Measurements from ENCODE around the gene ENTPD8.

The ENTPD8 gene

DNA sequence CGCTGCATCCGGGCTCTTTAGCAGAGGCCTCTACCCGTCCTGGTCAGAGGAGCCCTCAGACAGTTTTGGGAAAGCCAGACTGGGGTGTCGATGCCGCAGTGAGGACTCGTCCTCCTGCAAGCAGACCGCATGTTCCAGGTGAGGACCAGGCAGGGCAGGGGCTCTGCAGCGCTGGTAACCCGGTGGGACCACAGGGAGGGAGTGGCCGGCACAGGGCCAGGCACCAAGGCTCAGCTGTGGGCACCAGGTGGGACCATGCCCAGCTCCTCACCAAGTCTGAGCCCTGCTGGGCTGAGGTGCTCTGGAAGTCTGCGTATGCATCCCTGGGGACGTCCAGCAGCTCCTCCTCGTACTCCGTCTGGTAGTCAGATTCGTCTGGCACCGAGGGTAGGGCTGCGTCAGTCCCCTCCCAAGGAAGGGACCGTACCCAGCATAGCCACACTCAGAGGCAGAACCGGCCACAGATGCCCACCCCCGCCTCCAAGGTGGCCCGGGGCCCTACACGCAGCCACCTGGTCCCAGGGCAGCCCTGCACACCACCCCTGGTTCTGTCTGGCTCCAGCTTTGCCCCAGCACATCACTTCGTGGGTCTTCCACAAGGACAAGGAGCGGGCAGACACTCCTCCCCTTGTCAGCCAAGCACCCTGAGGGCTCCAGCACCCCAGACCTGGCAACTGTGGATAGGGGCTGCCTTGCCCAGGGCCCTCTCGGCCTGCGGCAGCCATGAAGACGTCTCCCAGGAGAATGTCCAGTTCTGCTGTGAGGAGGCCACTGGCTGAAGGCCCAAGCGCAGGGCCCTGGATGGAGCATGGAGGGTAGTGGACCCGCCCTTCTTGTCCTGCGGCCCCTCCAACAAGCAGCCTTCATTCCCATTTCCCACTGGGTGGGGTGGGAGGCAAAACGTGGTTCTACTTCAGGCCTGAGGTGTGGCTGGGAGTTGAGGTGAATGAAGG is 19.5 kb upstream of the ENTPD8 start:
- H3K4me3 ChIP-seq (ENCODE audit: low read length) = no peak overlapping the region
- H3K9ac ChIP-seq (ENCODE audit: low read length) = no peak overlapping the region
- H3K27me3 ChIP-seq (ENCODE audit: control insufficient read depth, insufficient read depth, low read length) = no peaks in the 10 kb centered on the region
- no peaks in the 10 kb centered on the region for H3K4me1 ChIP-seq (ENCODE audit: control insufficient read depth, low read depth, low read length)
- peaks cover 1% of the 10 kb centered on the region for H3K36me3 ChIP-seq (ENCODE audit: control insufficient read depth, low read depth, low read length)
- no peaks in the 10 kb centered on the region for H3K9me3 ChIP-seq (ENCODE audit: control insufficient read depth, low read depth, low read length)
- H3K27ac ChIP-seq (ENCODE audit: low read length) = no peak overlapping the region

DNA sequence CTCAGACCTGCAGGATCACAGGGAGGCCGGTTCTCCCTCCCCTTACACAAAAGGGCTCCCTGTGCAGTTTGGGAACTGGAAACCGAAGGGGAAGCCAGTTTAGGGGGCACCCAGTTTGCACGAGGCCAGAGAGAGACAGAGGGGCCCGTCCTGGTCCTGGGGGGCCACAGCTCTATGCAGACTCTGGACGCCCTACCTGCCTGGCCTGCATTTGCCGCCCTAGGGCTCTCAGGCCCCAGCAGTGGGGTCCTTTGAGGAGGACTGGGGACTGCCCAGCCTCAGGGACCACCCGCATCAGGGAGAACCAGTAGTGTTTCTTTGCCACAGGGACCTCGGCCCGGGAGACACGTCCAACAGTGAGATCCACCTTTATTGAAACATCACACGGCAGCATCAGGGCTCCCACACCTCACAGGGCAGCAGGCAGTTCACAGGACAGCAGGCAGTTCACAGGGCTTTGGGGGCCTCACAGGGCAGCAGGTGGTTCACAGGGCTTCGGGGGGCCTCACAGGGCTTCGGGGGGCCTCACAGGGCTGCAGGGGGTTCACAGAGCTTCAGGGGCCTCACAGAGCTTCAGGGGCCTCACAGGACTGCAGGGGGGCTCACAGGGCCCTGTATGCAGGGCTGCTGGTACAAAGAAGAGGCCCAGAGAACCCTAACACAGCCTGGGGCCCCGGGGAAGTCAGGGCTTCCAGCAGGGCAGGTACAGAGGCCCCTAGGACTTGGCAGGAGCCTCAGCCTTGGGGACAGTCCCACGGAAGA is 18.6 kb upstream of the ENTPD8 start:
- no peak overlapping the region for H3K9ac ChIP-seq (ENCODE audit: low read length)
- H3K36me3 ChIP-seq (ENCODE audit: control insufficient read depth, low read depth, low read length) = peaks cover 4% of the 10 kb centered on the region
- peaks cover 3% of the 10 kb centered on the region for H3K4me1 ChIP-seq (ENCODE audit: control insufficient read depth, low read depth, low read length)
- H3K27ac ChIP-seq (ENCODE audit: low read length) = no peak overlapping the region
- H3K4me3 ChIP-seq (ENCODE audit: low read length) = no peak overlapping the region
- no peaks in the 10 kb centered on the region for H3K9me3 ChIP-seq (ENCODE audit: control insufficient read depth, low read depth, low read length)
- H3K27me3 ChIP-seq (ENCODE audit: control insufficient read depth, insufficient read depth, low read length) = no peaks in the 10 kb centered on the region

DNA sequence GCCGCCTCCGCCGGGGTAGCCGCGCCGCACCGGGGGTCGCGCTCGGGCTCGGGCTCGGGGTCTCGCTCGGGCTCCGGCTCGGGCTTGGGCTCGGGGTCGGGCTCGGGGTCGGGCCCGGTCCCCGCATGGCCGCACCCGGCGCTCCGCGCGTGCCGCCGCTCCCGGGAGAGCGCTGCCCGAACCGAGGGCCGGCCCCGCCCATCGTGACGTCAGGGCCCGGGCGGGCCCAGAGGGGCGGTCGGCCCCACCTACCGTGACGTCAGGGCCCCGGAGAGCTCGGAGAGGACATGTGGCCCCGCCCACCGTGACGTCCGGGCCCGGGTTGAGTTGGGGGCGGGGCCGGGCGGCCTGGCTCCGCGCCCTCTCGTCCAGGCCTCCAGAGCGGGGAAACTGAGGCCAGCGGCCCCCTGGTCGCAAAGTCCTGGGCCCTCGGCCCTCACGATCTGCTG is 18.0 kb upstream of the ENTPD8 start, which contains the start of gene NSMF:
Gene NSMF, minus strand, starts transcription at position 183 of the 449 bp plus-strand sequence. CDS start 232 bp downstream, outside the sequence.
- H3K9ac ChIP-seq (ENCODE audit: low read length) = peak within 1 kb of the TSS; percentile 52
- H3K9me3 ChIP-seq (ENCODE audit: control insufficient read depth, low read depth, low read length) = no peaks in the 10 kb centered on the region
- H3K4me3 ChIP-seq (ENCODE audit: low read length) = peak within 1 kb of the TSS; percentile 66
- no peaks in the 10 kb centered on the region for H3K27me3 ChIP-seq (ENCODE audit: control insufficient read depth, insufficient read depth, low read length)
- peaks cover 6% of the 10 kb centered on the region for H3K4me1 ChIP-seq (ENCODE audit: control insufficient read depth, low read depth, low read length)
- H3K36me3 ChIP-seq (ENCODE audit: control insufficient read depth, low read depth, low read length) = peaks cover 4% of the 10 kb centered on the region
- no peak within 1 kb of the TSS for H3K27ac ChIP-seq (ENCODE audit: low read length)

DNA sequence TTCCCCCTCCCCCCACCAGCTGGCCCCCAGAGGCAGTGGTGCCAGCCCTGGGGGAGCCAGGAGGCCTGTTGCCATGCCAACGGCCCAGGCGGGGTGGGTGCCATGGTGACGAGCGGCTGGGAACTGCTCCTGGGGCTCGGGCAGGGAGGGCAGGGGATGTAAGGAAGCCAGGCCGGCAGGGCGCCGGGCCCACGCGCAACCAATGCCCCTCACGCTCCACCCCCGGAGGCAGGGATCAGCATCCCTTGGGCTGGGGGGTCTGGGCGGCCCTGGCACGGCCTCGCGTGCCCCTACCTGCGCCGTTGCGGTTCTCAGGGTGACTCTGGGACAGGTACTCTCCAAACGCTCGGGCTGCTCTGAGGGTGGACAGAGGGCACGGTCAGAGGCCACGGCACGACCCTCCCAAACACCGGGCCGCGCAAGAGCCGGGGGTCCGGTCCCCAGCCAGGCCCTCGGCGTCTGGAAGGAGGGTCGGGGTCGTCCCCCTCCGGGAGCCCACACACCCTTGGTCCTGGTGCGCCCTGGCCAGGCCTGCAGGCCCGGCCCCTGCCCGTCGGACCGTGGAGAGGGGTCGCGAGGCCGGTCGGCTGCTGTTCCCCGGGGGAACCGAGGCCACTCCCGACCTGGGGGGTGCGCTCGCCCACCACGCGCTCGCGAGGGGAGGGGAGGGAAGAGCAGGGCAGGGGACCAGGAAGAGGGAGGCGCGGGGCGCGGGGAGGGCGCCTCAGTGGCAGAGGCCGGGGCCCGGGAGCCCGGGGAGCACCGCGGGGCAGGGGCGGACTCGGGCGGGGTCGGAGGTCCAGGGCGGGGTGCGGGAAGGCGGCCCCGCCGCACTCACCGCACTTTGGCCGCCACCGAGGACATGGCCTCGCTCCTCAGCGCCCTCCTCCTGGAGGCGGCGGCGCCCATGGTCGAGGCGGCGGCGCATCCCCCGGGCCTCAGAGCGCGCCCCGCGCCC is 17.3 kb upstream of the ENTPD8 start:
- H3K9ac ChIP-seq (ENCODE audit: low read length) = peak overlapping the region; percentile 52
- no peaks in the 10 kb centered on the region for H3K9me3 ChIP-seq (ENCODE audit: control insufficient read depth, low read depth, low read length)
- H3K4me1 ChIP-seq (ENCODE audit: control insufficient read depth, low read depth, low read length) = peaks cover 6% of the 10 kb centered on the region
- H3K27ac ChIP-seq (ENCODE audit: low read length) = no peak overlapping the region
- no peaks in the 10 kb centered on the region for H3K27me3 ChIP-seq (ENCODE audit: control insufficient read depth, insufficient read depth, low read length)
- H3K36me3 ChIP-seq (ENCODE audit: control insufficient read depth, low read depth, low read length) = peaks cover 4% of the 10 kb centered on the region
- peak overlapping the region; percentile 66 for H3K4me3 ChIP-seq (ENCODE audit: low read length)

DNA sequence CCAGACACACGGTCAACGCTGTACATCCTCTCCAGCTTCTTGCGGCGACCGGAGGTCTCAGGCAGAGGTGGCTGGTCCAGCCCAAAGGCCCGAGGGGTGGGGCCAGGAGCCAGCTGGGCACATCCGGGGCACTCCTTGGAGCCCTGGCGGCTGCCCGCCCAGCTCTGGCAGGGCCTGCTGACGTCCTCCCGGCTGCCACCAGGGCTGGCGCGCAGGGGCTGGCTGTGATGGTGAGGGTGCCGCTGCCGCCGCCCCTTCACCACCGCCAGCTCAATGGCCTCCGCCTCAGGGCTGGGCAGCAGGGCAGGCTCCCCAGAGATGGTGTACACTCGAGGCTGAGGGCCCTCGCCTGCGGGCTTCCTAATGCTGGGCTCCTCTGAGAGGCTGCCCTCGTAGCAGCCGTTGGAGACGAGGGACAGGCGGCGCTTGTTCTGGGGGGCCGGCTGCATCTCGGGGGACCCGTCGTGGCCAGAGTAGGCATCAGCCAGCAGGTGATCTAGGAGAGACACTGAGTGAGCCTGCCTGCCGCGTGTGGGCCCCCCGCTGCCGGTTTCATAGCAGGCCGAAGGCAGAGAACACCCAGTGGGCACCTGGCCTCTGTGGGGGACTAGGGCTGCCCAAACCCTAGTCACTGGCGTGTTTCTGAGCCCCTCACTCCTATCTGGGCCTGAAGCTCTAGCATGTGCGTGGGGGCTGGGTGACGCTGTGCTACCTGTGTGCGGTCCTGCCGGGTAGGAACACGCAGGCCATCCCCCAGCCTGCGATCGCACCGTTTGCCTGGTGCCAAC is 16.4 kb upstream of the ENTPD8 start:
- Histone ChIP-seq H3K27ac (ENCODE audit: low read length) (no peak overlapping the region), H3K9ac (ENCODE audit: low read length) (no peak overlapping the region), H3K4me3 (ENCODE audit: low read length) (no peak overlapping the region), H3K9me3 (ENCODE audit: control insufficient read depth, low read depth, low read length) (no peaks in the 10 kb centered on the region), H3K27me3 (ENCODE audit: control insufficient read depth, insufficient read depth, low read length) (no peaks in the 10 kb centered on the region), H3K36me3 (ENCODE audit: control insufficient read depth, low read depth, low read length) (peaks cover 4% of the 10 kb centered on the region), H3K4me1 (ENCODE audit: control insufficient read depth, low read depth, low read length) (peaks cover 6% of the 10 kb centered on the region)

DNA sequence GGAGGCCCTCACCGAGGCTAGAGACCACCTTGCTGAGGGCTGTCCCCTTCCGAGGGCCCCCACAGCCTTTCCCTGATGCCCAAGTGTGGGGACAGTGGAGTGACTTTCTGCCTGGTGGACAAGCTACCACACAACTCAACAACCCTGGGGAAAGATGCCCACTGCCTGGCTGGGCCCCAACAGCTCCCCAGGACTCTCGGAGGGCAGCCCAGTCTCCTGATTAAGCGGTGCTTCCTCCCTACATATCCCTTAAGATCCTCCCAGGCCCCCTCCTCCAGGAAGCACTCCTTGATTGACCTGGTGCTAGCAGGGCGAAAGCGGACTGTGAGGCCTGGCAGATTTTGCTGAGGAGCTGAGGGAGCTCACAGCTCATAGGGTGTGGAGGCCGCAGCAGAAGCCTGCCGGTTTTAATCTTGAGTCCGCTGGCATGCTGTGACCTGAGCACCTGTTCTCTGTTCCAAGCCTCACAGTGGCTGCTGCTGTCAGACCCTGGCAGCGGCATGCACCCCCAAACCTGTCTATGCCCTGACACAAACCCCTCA is 15.8 kb upstream of the ENTPD8 start:
- H3K27ac ChIP-seq (ENCODE audit: low read length) = no peak overlapping the region
- peaks cover 6% of the 10 kb centered on the region for H3K4me1 ChIP-seq (ENCODE audit: control insufficient read depth, low read depth, low read length)
- no peak overlapping the region for H3K9ac ChIP-seq (ENCODE audit: low read length)
- no peaks in the 10 kb centered on the region for H3K9me3 ChIP-seq (ENCODE audit: control insufficient read depth, low read depth, low read length)
- H3K27me3 ChIP-seq (ENCODE audit: control insufficient read depth, insufficient read depth, low read length) = no peaks in the 10 kb centered on the region
- H3K36me3 ChIP-seq (ENCODE audit: control insufficient read depth, low read depth, low read length) = peaks cover 4% of the 10 kb centered on the region
- H3K4me3 ChIP-seq (ENCODE audit: low read length) = no peak overlapping the region

DNA sequence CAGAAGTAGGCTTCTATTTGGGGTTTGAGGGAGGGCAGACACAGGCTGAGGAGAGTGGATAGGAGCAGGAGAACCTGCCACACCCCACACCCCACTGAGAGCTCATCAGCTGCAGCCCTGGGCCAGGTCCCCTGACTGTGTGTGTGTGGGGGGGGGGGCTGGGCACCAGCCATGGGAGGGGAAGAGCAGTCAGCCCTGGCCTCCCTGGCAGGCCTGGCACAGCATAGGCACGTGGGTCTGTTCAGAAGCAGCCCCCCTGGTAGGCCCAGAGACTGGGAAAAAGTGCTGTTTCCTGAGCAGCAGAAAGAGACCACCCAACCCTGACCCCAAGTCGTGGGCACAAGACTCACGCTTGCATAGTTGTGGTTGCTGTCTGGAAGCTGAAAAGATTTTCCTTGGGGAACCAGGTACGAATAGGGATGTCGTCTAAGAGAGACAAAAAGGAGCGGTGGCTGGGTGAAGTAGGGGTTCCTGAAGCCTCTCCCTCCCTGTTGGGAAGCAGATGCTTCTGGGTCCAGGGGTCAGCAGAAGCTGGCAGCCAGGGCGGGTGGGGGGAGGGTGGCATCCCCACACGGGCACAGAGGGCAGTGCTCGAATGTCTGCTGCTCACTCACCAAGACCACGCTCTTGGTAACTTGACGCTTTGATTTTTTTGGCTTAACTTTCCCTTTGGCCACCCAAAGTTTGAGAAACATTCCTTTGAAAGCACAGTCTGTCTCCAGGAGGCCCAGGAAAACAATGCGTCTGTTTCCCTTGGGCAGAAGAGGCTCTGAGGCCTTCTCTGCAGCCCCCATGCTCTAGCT is 15.1 kb upstream of the ENTPD8 start:
- no peaks in the 10 kb centered on the region for H3K27me3 ChIP-seq (ENCODE audit: control insufficient read depth, insufficient read depth, low read length)
- no peak overlapping the region for H3K9ac ChIP-seq (ENCODE audit: low read length)
- H3K27ac ChIP-seq (ENCODE audit: low read length) = no peak overlapping the region
- peaks cover 6% of the 10 kb centered on the region for H3K4me1 ChIP-seq (ENCODE audit: control insufficient read depth, low read depth, low read length)
- peaks cover 4% of the 10 kb centered on the region for H3K36me3 ChIP-seq (ENCODE audit: control insufficient read depth, low read depth, low read length)
- H3K4me3 ChIP-seq (ENCODE audit: low read length) = no peak overlapping the region
- H3K9me3 ChIP-seq (ENCODE audit: control insufficient read depth, low read depth, low read length) = no peaks in the 10 kb centered on the region

DNA sequence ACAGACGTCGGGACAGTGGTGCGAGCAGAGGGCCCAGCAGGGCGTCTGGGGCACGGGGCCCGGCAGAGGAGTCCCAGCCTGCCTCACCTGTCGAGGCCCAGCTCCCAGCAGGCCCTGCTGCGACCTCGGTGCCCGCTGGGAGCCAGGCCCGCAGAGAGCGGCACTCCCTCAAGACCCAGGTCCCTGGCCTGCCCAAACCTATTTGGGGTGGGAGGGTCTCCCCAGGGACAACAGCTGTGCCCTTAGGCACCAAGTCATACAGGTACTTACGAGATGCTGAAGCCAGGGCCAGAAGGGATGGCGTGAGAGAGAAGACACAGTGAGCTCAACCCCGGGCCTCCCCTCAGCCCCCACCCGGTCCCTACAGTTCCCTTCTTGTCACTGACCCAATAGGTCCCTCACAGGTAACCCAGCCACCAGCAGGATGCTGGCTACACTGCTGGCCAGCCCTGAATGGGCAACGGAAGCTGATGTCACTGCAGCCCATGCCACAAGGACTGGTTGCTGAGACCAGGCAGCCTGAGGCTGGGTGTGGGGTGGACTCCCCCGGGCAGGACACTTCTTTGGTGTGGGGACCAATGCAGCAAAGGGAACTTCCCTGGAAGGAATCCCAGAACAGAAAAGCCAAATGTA is 14.3 kb upstream of the ENTPD8 start:
- no peak overlapping the region for H3K4me3 ChIP-seq (ENCODE audit: low read length)
- H3K36me3 ChIP-seq (ENCODE audit: control insufficient read depth, low read depth, low read length) = peaks cover 4% of the 10 kb centered on the region
- no peak overlapping the region for H3K27ac ChIP-seq (ENCODE audit: low read length)
- H3K9ac ChIP-seq (ENCODE audit: low read length) = no peak overlapping the region
- H3K27me3 ChIP-seq (ENCODE audit: control insufficient read depth, insufficient read depth, low read length) = no peaks in the 10 kb centered on the region
- peaks cover 6% of the 10 kb centered on the region for H3K4me1 ChIP-seq (ENCODE audit: control insufficient read depth, low read depth, low read length)
- no peaks in the 10 kb centered on the region for H3K9me3 ChIP-seq (ENCODE audit: control insufficient read depth, low read depth, low read length)

DNA sequence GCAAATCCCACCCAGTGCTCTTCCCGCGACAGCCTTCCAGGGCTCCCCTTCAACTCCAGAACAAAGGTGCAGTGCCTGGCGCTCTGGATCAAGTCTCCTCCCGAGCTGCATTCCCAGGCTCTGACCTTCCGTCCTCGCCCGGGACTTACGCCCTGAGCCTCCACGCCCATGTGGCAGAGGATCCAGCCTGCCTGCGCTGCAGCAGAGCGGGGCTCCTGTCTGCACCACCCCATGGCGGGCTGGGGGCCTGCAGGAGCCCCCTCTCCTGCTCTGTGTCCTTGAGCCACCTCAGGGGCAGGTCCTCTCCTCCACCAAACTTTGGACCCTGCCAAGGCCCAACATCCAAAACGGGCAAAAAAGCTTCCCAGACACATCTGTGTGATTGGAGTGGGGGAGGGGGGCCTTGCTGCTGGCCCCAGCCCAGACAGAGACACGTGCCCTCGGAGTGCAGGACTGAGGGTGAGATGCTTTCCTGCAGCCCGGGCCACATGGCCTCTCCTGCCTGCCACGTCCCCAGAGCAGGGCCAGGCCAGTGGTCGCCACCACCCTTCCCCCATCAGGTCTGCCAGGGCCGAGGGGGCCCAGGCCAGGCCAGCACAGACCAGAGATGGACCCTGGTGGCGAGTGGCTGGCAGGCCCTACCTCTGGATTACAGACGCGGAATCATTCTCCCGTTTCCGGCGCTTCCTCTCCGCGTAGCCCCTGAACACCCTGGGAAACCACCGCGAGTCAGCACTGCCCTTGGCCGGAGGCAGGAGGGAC is 13.6 kb upstream of the ENTPD8 start:
- H3K27me3 ChIP-seq (ENCODE audit: control insufficient read depth, insufficient read depth, low read length) = no peaks in the 10 kb centered on the region
- H3K4me1 ChIP-seq (ENCODE audit: control insufficient read depth, low read depth, low read length) = peaks cover 6% of the 10 kb centered on the region
- H3K27ac ChIP-seq (ENCODE audit: low read length) = no peak overlapping the region
- peak overlapping the region; percentile 7 for H3K9ac ChIP-seq (ENCODE audit: low read length)
- no peaks in the 10 kb centered on the region for H3K9me3 ChIP-seq (ENCODE audit: control insufficient read depth, low read depth, low read length)
- peak overlapping the region; percentile 54 for H3K4me3 ChIP-seq (ENCODE audit: low read length)
- peaks cover 4% of the 10 kb centered on the region for H3K36me3 ChIP-seq (ENCODE audit: control insufficient read depth, low read depth, low read length)
